DMS153 (cell line): ENCODE measurements around the gene CCR5AS.

Experiments
- DNase-seq: peaks from one replicate; lab custom pipeline; 2025; lab: John Stamatoyannopoulos, UW

CCR5AS gene

DNA sequence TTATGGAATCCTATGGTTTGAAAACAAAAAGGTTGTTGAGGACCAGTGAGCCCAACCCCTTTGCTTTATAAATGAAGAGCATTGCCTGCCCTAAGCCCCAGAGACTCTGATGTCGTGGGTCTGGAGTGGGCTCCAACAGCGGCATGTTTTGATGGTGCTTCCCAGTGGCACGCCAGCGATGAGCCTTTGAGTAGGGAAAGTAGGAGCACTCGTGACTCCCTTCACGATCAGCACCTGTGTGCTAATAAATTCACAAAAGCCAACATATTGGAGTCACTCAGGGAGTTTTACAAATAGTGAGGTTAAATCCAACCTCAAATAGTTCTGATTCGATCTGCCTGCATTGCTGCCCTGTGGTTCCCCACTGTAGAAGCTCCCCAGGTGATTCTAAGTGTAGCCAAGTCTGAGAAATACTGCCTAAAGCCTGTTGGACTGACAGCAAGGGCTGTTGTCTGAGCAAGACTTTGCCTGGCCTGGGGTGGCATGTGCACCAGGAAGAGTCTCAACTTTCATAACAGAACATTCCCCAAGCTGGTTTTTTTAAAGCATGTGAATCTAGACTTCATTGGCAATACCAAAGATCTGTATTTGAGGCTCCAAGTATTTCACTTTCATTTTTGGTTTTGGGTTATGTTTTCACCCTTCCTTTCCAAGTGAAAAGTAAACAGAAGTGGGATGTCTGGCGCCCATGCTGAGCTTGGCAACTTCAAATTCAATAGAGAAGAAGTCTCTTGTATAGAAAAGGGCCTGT, 26.2 kb downstream of the CCR5AS start:
- no peak for DNase-seq

DNA sequence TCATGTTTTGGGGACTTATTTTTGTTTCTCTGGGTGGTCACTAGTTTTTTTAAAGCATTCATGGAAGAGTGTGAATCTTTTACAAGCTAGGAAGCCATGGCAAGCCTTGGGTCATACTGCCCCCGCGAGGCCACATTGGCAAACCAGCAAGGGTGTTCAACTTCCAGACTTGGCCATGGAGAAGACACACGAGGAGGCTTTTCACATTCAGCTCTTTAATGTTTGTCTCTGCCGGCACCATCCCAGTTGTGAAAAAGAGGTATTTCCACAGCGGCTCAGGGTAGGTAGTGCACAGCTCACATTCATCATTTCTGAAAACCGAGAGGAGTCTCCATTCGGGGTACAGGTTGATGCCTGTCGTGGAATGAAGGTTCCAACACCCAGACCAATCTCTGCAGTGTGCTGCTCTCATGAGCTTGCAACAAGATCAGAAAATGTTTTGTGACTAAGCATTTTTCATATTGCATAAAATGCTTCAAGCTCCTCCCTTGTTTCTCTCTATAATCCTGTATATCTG, 28.4 kb downstream of the CCR5AS start:
- no peak for DNase-seq

DNA sequence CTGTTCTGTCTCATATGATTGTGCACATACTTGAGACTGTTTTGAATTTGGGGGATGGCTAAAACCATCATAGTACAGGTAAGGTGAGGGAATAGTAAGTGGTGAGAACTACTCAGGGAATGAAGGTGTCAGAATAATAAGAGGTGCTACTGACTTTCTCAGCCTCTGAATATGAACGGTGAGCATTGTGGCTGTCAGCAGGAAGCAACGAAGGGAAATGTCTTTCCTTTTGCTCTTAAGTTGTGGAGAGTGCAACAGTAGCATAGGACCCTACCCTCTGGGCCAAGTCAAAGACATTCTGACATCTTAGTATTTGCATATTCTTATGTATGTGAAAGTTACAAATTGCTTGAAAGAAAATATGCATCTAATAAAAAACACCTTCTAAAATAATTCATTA, 31.1 kb downstream of the CCR5AS start:
- DNase-seq = no peak

DNA sequence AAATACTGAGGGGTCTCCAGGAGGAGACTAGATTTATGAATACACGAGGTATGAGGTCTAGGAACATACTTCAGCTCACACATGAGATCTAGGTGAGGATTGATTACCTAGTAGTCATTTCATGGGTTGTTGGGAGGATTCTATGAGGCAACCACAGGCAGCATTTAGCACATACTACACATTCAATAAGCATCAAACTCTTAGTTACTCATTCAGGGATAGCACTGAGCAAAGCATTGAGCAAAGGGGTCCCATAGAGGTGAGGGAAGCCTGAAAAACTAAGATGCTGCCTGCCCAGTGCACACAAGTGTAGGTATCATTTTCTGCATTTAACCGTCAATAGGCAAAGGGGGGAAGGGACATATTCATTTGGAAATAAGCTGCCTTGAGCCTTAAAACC, 31.6 kb downstream of the CCR5AS start:
- no peak for DNase-seq

DNA sequence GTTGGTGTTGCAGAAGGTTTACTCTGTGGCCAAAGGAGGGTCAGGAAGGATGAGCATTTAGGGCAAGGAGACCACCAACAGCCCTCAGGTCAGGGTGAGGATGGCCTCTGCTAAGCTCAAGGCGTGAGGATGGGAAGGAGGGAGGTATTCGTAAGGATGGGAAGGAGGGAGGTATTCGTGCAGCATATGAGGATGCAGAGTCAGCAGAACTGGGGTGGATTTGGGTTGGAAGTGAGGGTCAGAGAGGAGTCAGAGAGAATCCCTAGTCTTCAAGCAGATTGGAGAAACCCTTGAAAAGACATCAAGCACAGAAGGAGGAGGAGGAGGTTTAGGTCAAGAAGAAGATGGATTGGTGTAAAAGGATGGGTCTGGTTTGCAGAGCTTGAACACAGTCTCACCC, 32.1 kb downstream of the CCR5AS start:
- no peak for DNase-seq

DNA sequence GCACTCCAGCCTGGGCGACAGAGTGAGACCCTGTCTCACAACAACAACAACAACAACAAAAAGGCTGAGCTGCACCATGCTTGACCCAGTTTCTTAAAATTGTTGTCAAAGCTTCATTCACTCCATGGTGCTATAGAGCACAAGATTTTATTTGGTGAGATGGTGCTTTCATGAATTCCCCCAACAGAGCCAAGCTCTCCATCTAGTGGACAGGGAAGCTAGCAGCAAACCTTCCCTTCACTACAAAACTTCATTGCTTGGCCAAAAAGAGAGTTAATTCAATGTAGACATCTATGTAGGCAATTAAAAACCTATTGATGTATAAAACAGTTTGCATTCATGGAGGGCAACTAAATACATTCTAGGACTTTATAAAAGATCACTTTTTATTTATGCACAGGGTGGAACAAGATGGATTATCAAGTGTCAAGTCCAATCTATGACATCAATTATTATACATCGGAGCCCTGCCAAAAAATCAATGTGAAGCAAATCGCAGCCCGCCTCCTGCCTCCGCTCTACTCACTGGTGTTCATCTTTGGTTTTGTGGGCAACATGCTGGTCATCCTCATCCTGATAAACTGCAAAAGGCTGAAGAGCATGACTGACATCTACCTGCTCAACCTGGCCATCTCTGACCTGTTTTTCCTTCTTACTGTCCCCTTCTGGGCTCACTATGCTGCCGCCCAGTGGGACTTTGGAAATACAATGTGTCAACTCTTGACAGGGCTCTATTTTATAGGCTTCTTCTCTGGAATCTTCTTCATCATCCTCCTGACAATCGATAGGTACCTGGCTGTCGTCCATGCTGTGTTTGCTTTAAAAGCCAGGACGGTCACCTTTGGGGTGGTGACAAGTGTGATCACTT, 34.1 kb downstream of the CCR5AS start:
- DNase-seq = no peak

DNA sequence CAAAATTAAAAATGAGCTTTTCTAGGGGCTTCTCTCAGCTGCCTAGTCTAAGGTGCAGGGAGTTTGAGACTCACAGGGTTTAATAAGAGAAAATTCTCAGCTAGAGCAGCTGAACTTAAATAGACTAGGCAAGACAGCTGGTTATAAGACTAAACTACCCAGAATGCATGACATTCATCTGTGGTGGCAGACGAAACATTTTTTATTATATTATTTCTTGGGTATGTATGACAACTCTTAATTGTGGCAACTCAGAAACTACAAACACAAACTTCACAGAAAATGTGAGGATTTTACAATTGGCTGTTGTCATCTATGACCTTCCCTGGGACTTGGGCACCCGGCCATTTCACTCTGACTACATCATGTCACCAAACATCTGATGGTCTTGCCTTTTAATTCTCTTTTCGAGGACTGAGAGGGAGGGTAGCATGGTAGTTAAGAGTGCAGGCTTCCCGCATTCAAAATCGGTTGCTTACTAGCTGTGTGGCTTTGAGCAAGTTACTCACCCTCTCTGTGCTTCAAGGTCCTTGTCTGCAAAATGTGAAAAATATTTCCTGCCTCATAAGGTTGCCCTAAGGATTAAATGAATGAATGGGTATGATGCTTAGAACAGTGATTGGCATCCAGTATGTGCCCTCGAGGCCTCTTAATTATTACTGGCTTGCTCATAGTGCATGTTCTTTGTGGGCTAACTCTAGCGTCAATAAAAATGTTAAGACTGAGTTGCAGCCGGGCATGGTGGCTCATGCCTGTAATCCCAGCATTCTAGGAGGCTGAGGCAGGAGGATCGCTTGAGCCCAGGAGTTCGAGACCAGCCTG, 35.1 kb downstream of the CCR5AS start:
- DNase-seq = no peak

DNA sequence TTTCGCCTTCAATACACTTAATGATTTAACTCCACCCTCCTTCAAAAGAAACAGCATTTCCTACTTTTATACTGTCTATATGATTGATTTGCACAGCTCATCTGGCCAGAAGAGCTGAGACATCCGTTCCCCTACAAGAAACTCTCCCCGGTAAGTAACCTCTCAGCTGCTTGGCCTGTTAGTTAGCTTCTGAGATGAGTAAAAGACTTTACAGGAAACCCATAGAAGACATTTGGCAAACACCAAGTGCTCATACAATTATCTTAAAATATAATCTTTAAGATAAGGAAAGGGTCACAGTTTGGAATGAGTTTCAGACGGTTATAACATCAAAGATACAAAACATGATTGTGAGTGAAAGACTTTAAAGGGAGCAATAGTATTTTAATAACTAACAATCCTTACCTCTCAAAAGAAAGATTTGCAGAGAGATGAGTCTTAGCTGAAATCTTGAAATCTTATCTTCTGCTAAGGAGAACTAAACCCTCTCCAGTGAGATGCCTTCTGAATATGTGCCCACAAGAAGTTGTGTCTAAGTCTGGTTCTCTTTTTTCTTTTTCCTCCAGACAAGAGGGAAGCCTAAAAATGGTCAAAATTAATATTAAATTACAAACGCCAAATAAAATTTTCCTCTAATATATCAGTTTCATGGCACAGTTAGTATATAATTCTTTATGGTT, 35.9 kb downstream of the CCR5AS start, which contains the start of gene CCR5:
CCR5 (plus strand) TSS at position 108 of the 680 bp plus-strand sequence. CDS start 1,957 bp downstream, outside the sequence.
- no peak for DNase-seq

DNA sequence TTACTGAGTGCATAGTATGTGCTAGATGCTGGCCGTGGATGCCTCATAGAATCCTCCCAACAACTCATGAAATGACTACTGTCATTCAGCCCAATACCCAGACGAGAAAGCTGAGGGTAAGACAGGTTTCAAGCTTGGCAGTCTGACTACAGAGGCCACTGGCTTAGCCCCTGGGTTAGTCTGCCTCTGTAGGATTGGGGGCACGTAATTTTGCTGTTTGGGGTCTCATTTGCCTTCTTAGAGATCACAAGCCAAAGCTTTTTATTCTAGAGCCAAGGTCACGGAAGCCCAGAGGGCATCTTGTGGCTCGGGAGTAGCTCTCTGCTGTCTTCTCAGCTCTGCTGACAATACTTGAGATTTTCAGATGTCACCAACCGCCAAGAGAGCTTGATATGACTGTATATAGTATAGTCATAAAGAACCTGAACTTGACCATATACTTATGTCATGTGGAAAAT, 37.2 kb downstream of the CCR5AS start:
- no peak for DNase-seq

DNA sequence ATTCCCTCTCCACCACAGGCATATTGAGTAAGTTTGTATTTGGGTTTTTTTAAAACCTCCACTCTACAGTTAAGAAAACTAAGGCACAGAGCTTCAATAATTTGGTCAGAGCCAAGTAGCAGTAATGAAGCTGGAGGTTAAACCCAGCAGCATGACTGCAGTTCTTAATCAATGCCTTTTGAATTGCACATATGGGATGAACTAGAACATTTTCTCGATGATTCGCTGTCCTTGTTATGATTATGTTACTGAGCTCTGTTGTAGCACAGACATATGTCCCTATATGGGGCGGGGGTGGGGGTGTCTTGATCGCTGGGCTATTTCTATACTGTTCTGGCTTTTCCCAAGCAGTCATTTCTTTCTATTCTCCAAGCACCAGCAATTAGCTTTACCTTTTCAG, 37.7 kb downstream of the CCR5AS start:
- DNase-seq = no peak

DNA sequence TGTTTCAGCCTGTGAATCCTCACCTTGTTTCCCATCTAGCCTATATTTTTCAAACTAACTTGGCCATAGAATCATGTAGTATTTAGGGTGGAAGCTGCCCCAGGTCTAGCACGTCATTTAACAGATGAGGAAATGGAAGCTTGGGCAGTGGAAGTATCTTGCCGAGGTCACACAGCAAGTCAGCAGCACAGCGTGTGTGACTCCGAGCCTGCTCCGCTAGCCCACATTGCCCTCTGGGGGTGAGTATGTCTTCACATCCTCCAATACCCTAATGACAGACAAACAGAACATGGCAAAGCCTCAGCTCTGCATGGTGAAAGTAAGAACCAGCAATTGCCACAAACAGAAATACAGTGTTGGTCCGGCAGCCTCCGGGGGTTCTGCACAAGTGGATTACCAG, 38.3 kb downstream of the CCR5AS start:
- no peak for DNase-seq

DNA sequence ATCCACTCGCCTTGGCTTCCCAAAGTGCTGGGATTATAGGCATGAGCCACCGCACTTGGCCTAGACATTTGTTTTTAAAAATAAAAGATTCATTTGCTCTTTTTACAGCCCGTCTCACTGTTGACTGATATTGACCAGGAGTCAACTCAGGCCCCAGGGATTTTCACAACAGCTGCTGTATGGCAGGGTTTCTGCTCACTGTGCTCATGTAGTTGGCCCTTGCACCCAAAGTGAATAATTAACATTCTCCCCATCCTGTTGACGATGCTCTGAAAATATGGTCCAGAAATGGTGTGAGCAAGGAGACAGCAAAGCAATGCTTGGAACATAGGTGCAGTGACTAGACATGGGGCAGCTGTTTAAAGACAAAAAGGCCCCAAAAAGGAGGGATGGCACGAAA, 39.1 kb downstream of the CCR5AS start:
- no peak for DNase-seq

DNA sequence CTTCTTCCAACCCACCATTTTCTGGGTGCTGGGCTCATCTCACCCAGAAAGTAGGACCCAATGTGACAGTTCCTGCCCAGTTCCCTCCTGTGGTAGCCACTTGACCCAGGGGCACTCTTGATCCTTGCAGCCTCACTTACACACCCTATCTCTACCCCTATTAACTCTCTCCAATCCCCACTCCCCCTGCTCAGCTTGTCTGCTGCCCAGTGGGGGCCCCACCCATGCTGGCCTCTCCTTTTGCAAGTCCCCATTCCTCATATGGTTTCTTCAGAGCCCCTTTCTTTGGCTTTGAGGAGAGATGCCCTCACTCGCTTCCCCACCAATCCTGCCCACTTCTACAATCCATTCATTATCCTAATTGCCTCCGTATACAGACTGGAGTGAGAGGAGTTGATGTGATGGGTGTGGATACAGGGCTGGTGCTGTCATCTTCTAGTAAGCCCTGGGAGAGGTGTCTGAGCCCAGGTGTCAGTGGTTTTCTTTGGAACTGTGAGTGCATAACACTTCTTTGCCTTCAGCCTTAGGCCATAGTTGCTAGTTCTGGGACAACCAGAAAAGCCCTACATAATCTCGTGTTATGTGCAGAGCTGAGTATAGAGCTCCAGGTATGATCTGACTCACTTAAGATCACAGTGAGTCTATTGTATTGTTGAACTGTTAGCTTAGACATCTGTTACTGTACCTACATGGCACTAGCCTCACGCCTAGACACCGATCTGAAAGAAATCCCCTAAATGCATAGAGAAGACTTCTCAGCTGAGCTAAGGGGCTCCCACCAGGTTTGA, 40.9 kb downstream of the CCR5AS start:
- DNase-seq = no peak

DNA sequence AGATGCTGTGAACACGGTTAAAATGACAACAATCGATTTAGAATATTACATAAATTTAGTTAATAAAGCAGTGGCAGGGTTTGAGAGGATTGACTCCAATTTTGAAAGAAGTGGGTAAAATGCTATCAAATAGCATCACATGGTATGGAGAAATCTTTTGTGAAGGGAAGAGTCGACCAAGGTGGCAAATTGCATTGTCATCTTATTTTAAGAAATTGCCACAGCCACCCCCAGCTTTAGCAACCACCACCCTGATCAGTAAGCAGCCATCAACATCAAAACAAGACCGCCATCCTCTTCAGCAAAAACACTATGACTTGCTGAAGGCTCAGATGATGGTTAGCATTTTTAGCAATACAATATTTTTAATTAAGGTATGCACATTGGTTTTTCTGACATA, 41.8 kb downstream of the CCR5AS start:
- no peak for DNase-seq

DNA sequence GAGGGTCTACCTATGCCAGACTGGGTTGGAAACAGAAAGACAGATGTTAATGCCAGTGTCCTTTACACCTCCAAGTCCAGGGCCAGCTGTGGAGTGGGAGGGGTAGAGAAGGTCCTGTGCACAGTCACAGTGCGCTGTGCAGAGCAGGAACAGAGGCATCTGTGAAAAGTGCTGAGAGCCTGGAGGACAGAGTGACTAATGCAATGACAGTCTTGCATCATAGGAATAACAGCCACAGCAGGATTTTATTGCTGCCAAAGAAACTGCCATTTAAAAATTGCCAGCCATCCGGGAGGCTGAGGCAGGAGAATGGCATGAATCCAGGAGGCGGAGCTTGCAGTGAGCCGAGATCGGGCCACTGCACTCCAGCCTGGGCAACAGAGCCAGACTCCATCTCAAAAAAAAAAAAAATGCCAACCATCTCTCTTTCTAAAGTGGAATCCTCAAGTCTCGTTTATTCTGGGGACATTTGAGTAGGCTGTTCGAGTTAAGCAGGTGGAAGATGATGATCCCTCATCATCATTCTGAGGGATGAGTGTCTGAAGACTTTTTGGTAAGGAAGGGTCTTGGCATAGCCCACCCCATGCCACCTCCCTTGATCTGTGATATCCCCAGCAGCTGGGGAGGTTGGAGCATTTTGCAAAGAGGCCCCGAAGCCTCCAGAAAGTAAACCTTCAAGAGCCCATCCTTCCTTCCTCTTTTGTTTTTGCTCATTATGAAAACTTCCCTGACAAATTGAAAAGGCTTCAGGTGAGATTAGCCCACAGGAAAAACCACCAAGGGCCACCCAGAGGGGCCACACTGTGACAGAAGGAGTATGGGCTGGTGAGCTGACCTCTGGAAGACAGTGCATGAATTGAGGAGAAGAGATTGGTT, 45.2 kb downstream of the CCR5AS start:
- DNase-seq = no peak

DNA sequence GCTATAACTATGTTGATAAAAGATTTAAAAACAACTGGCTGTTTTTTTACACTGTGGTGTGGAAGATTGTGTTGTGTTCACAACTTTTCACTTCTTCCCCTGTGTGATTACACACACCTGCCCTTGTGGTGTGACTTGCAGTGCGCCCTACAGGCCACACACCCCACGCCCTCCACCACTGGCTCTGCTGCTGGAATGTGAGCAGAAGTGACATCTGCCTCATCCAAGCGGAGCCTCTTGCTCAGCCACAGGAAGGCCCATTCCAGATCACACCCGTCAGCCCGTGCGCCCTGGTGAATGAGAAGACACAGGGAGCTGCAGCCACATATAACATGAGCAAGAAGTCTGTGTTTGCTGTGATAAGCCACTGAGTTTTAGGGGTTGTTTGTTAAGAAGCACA, 46.0 kb downstream of the CCR5AS start:
- no peak for DNase-seq

DNA sequence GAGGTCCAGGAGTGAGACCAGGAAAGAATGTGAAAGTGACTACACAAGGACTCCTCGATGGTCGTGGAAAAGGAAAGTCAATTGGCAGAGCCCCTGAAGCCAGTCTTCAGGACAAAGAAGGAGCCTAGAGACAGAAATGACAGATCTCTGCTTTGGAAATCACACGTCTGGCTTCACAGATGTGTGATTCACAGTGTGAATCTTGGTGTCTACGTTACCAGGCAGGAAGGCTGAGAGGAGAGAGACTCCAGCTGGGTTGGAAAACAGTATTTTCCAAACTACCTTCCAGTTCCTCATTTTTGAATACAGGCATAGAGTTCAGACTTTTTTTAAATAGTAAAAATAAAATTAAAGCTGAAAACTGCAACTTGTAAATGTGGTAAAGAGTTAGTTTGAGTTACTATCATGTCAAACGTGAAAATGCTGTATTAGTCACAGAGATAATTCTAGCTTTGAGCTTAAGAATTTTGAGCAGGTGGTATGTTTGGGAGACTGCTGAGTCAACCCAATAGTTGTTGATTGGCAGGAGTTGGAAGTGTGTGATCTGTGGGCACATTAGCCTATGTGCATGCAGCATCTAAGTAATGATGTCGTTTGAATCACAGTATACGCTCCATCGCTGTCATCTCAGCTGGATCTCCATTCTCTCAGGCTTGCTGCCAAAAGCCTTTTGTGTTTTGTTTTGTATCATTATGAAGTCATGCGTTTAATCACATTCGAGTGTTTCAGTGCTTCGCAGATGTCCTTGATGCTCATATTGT, 47.0 kb downstream of the CCR5AS start:
- peak; percentile 32 for DNase-seq

DNA sequence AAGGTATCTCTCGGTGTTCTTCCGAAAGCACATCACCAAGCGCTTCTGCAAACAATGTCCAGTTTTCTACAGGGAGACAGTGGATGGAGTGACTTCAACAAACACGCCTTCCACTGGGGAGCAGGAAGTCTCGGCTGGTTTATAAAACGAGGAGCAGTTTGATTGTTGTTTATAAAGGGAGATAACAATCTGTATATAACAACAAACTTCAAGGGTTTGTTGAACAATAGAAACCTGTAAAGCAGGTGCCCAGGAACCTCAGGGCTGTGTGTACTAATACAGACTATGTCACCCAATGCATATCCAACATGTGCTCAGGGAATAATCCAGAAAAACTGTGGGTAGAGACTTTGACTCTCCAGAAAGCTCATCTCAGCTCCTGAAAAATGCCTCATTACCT, 48.4 kb downstream of the CCR5AS start:
- no peak for DNase-seq

DNA sequence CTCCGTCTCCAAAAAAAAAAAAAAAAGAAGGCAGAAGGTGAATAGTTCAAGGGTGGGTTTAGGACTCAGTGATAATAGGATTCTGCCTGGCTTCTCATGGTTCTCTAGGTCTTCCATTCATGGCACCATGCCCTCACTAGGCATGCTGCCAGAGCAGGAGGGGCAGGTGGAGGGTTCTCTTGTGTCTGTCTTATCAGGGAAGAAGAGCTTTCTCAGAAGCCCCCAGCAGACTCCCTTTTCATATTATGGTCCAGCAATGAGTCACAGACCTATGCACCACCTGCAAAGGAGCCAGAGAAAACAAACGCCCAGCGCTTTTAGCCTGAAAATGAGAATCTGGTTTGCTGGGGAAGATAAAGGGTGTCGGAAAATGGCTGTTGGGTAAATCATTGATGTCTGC, 50.0 kb downstream of the CCR5AS start:
- no peak for DNase-seq
